HFF-Myc (cell line): ENCODE results near the gene NUMB.
A peak's percentile ranks its signal among the peaks of the same experiment; 100 is the strongest.

Source experiments
- DNase-seq: peaks from one replicate; pipeline ENCODE4 v3.0.0-alpha.2; 2011; ENCODE audit warnings: low read depth; ENCODE audit errors: extremely low read depth
- H3K4me3 ChIP-seq: replicated peaks from 2 replicates; pipeline ENCODE4 v1.5.1; 2011; ENCODE audit warnings: low read depth, mild to moderate bottlenecking, control low read depth, low read length
- CTCF ChIP-seq: IDR thresholded peaks from 2 replicates; pipeline ENCODE4 v1.5.1; 2012; ENCODE audit warnings: mild to moderate bottlenecking, low read depth, low read length, control low read depth; ENCODE audit errors: missing control alignments

NUMB gene

GRCh38 chr14:73289308-73289707, 169.0 kb downstream of the NUMB start:
- DNase-seq, result no peak
- TF ChIP-seq CTCF, result no peak
- no peak overlapping the region for H3K4me3 ChIP-seq

- DNase-seq, result no peak
- no peak overlapping the region for H3K4me3 ChIP-seq
- no peak for TF ChIP-seq CTCF
These were observed 171.3 kb downstream of the NUMB start for GRCh38 chr14:73287071-73287470.

- TF ChIP-seq CTCF, result no peak
- no peak overlapping the region for H3K4me3 ChIP-seq
- no peak for DNase-seq
These were observed 171.7 kb downstream of the NUMB start for GRCh38 chr14:73286598-73286997.

- TF ChIP-seq CTCF, result no peak
- no peak overlapping the region for H3K4me3 ChIP-seq
These were observed 172.4 kb downstream of the NUMB start for GRCh38 chr14:73285979-73286378.

GRCh38 chr14:73283608-73284379, 174.6 kb downstream of the NUMB start:
- no peak for DNase-seq
- peak; percentile 29 for TF ChIP-seq CTCF
- no peak overlapping the region for H3K4me3 ChIP-seq

More at GRCh38 chr14:73285979-73286378, 172.4 kb downstream of the NUMB start:
- no peak for DNase-seq

GRCh38 chr14:73280903-73281302, 177.4 kb downstream of the NUMB start:
- TF ChIP-seq CTCF, result no peak
- DNase-seq, result no peak
- H3K4me3 ChIP-seq, result no peak overlapping the region

- no peak for DNase-seq
- no peak for TF ChIP-seq CTCF
- H3K4me3 ChIP-seq, result no peak overlapping the region
These were observed 181.0 kb downstream of the NUMB start for GRCh38 chr14:73277376-73277775.
